Loucy (cell line): Measurements from ENCODE around the gene KNDC1.

Source experiments
- EZH2phosphoT487 ChIP-seq: fragments of 200-600 bp; IDR thresholded peaks from 2 replicates; pipeline ENCODE4 v1.6.1; 2018; ENCODE audit warnings: antibody characterized with exemption, mild to moderate bottlenecking, moderate library complexity, borderline replicate concordance
- TF ChIP-seq, protein P1 (sequence below): fragments of 200-600 bp; sonication (generic); conservative IDR thresholded peaks from 2 replicates; pipeline ENCODE4 v1.5.1; 2014; ENCODE audit warnings: mild to moderate bottlenecking, antibody characterized with exemption, low read length

DNA sequence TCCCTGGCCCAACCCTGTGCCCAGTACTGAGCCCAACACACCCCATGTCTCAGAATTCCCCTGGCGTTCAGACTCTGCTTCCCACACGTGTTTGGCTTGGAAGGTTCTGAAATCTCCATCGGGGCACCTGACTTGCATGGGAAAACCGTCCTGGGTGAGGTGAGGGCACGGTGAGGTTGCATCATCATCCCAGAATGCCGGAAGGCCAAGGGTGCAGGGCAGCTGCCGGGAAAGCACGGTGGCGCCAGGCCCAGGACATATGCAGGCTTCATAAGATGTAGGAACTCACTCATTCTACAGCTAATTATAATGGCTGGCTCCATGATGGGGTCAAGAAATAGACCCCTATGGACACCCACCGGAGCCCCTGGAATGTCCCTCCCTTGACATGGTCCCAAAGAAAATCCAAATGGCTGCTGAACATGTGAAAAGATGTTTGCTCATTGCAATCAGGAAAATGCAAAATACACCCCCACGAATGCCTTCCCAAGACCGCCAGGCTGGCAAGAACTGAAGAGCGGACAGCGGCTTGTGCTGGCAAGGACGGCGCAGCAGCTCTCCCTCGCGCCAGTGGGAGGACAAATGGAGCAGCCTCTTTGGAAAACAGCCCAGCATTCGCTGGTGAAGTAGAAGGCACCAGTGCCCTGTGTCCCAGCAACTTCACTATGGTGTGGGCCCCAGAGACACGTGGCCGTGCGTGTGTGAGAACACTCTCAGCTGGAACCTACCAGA lies 2.3 kb downstream of the KNDC1 start:
- TF ChIP-seq, protein P1, sequence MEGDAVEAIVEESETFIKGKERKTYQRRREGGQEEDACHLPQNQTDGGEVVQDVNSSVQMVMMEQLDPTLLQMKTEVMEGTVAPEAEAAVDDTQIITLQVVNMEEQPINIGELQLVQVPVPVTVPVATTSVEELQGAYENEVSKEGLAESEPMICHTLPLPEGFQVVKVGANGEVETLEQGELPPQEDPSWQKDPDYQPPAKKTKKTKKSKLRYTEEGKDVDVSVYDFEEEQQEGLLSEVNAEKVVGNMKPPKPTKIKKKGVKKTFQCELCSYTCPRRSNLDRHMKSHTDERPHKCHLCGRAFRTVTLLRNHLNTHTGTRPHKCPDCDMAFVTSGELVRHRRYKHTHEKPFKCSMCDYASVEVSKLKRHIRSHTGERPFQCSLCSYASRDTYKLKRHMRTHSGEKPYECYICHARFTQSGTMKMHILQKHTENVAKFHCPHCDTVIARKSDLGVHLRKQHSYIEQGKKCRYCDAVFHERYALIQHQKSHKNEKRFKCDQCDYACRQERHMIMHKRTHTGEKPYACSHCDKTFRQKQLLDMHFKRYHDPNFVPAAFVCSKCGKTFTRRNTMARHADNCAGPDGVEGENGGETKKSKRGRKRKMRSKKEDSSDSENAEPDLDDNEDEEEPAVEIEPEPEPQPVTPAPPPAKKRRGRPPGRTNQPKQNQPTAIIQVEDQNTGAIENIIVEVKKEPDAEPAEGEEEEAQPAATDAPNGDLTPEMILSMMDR = no peak
- no peak for TF ChIP-seq EZH2phosphoT487
